Bronchial epithelial cell (primary cell): Measurements from ENCODE around the gene GRAMD1A. TPM values are rescaled to one million over a fixed set of nuclear protein-coding genes. Genes with fewer than 3 reads are reported as not detected.
"Not testable (repeated sequence)": the region's sequence is repeated elsewhere in the genome, so short reads cannot be mapped to it uniquely, and the experiment has no call there.

Experiments used
- DNase-seq: peaks from one replicate; pipeline ENCODE4 v3.0.0-alpha.2; 2010; ENCODE audit warnings: low read depth
- FAIRE-seq: peaks from 2 replicates; lab custom pipeline; 2011; peaks lifted over from hg19 to GRCh38; lab: Jason Lieb, UNC
- H3K27me3 ChIP-seq: 2 replicates; pipeline ENCODE4 v1.5.1; 2011; ENCODE audit warnings: low read length; ENCODE audit not compliant: control insufficient read depth, insufficient read depth
- H3K36me3 ChIP-seq: 2 replicates; pipeline ENCODE4 v1.5.1; 2011; ENCODE audit warnings: low read length; ENCODE audit not compliant: control insufficient read depth, insufficient read depth
- H3K4me3 ChIP-seq: 2 replicates; pipeline ENCODE4 v1.5.1; 2011; ENCODE audit warnings: mild to moderate bottlenecking, low read depth, low read length, control low read depth
- total RNA-seq: library from RNA; depleted of rRNA; stranded (reverse); fragments of >200 nt; gene quantifications from 2 replicates; pipeline ENCODE4 v1.2.1, GENCODE V29; 2014
- TF ChIP-seq, protein P1 (sequence below): IDR thresholded peaks from 2 replicates; pipeline ENCODE4 v1.5.1; 2011; ENCODE audit warnings: mild to moderate bottlenecking, moderate library complexity, low read length, control low read depth, inconsistent platforms; ENCODE audit not compliant: insufficient read depth, severe bottlenecking

The GRAMD1A gene
- total RNA-seq, 1 donor from 2014 or later: 7.9 TPM

GRCh38 chr19:35013820-35014754 lies 14.0 kb downstream of the GRAMD1A start:
- H3K36me3 ChIP-seq: peaks cover 37% of the 10 kb centered on the region
- H3K4me3 ChIP-seq: no peak overlapping the region
- no peaks in the 10 kb centered on the region for H3K27me3 ChIP-seq
- FAIRE-seq (no peak), DNase-seq (no peak)
- TF ChIP-seq, protein P1, sequence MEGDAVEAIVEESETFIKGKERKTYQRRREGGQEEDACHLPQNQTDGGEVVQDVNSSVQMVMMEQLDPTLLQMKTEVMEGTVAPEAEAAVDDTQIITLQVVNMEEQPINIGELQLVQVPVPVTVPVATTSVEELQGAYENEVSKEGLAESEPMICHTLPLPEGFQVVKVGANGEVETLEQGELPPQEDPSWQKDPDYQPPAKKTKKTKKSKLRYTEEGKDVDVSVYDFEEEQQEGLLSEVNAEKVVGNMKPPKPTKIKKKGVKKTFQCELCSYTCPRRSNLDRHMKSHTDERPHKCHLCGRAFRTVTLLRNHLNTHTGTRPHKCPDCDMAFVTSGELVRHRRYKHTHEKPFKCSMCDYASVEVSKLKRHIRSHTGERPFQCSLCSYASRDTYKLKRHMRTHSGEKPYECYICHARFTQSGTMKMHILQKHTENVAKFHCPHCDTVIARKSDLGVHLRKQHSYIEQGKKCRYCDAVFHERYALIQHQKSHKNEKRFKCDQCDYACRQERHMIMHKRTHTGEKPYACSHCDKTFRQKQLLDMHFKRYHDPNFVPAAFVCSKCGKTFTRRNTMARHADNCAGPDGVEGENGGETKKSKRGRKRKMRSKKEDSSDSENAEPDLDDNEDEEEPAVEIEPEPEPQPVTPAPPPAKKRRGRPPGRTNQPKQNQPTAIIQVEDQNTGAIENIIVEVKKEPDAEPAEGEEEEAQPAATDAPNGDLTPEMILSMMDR: no peak

GRCh38 chr19:35014774-35015173 lies 14.7 kb downstream of the GRAMD1A start:
- FAIRE-seq, DNase-seq, H3K4me3 ChIP-seq, H3K27me3 ChIP-seq: not testable (repeated sequence)
- peaks cover 35% of the 10 kb centered on the region for H3K36me3 ChIP-seq

DNA sequence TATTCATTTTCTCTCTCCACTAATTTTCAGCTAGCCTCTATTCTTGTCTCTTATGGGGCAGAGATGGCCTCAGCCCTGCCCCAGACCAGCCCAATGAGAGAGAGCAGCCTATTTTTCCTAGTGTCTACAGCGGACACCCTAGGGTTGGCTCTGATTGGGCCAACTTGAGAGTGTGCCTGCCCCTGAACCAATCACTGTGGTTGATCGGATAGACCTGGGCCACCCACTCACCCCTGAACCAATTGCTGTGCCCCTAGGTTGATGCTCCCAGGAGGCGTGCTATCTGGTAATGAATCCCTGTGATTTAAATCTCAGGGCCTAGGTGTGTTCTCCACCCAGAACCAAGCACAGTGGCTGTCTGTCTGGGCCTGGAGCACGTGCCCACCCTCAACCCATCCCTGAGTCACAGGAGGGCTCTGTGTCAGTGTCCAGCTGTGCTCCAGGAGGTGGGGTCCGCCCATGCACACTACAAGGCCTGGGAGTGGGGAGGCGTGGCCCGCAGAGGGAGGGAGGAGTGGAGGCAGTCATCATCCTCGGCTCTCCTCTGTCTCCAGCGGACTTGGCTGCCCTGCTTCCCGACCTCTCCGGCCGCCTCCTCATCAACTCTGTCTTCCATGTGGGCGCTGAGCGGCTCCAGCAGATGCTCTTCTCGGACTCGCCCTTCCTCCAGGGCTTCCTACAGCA lies 15.3 kb downstream of the GRAMD1A start:
- Histone ChIP-seq H3K4me3 (no peak overlapping the region), H3K36me3 (peaks cover 34% of the 10 kb centered on the region), H3K27me3 (no peaks in the 10 kb centered on the region)
- TF ChIP-seq, protein P1: no peak
- no peak for DNase-seq
- no peak for FAIRE-seq

GRCh38 chr19:35015954-35016351 lies 15.8 kb downstream of the GRAMD1A start:
- DNase-seq (no peak), FAIRE-seq (no peak)
- TF ChIP-seq, protein P1: no peak
- peaks cover 34% of the 10 kb centered on the region for H3K36me3 ChIP-seq
- H3K4me3 ChIP-seq: no peak overlapping the region
- H3K27me3 ChIP-seq: no peaks in the 10 kb centered on the region

- no peak for DNase-seq
- TF ChIP-seq, protein P1: no peak
- H3K27me3 ChIP-seq: no peaks in the 10 kb centered on the region
- no peak for FAIRE-seq
- H3K4me3 ChIP-seq: no peak overlapping the region
- peaks cover 34% of the 10 kb centered on the region for H3K36me3 ChIP-seq
Measured at GRCh38 chr19:35017507-35017906, 17.4 kb downstream of the GRAMD1A start.

DNA sequence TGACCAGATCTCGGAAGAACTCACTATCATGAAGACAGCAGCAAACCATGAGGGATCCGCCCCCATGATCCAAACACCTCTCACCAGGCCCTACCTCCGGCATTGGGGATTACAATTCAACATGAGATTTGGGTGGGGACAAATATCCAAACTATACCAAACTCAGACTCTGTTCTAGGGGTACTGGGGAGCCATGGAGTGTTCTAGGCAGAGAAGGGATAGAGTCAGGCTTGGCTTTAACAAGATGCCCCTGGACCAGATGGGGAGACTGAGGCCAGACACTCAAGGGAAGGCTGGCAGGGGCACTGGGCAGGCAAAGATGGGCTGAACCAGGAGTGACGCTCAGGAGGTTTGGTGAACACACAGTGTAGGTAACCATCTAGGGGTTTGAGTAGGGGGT lies 18.3 kb downstream of the GRAMD1A start:
- Histone ChIP-seq H3K36me3 (peaks cover 35% of the 10 kb centered on the region), H3K27me3 (no peaks in the 10 kb centered on the region), H3K4me3 (no peak overlapping the region)
- FAIRE-seq (no peak), DNase-seq (no peak)
- TF ChIP-seq, protein P1: no peak
